ENCODE data around the gene GART.

- TF ChIP-seq CTCF (IDR thresholded peaks at IDR 0.05): no peak
- no peak for TF ChIP-seq POLR2A (IDR thresholded peaks at IDR 0.05)
Measured at GRCh38 chr21:33487996-33488395, 53.9 kb downstream of the GART start.
